Measurements from ENCODE around the gene SLC10A1. TPM values are rescaled to one million over a fixed set of nuclear protein-coding genes. Genes with fewer than 3 reads are reported as not detected.

Gene SLC10A1
- total RNA-seq, 1 experiment from 2014 or later: not detected

- no peak for TF ChIP-seq ELF1 (IDR thresholded peaks at IDR 0.05; ENCODE audit: borderline replicate concordance, low read depth)
- TF ChIP-seq ZBTB33 (IDR thresholded peaks at IDR 0.05; ENCODE audit: extremely low read depth, insufficient replicate concordance, low read length): no peak
- TF ChIP-seq SP1 (IDR thresholded peaks at IDR 0.05; ENCODE audit: low read depth): no peak
- no peak for TF ChIP-seq RAD21 (IDR thresholded peaks at IDR 0.05; ENCODE audit: low read depth)
- no peak for TF ChIP-seq CTCF (IDR thresholded peaks at IDR 0.05 in 2 of 3, conservative IDR thresholded peaks at IDR 0.05 in 1 of 3; ENCODE audit: borderline replicate concordance in 1 of 3, insufficient read depth in 1 of 3, low read depth in 2 of 3, low read length in 2 of 3)
- TF ChIP-seq EZH2phosphoT487 (IDR thresholded peaks at IDR 0.05; ENCODE audit: borderline replicate concordance): no peak
- no peak for TF ChIP-seq EGR1 (IDR thresholded peaks at IDR 0.05; ENCODE audit: low read depth)
- TF ChIP-seq EZH2 (IDR thresholded peaks at IDR 0.05): no peak
- no peak for TF ChIP-seq YY1 (IDR thresholded peaks at IDR 0.05; ENCODE audit: extremely low read depth, insufficient replicate concordance, low read depth, low read length)
- TF ChIP-seq TCF7L2 (IDR thresholded peaks at IDR 0.05; ENCODE audit: borderline replicate concordance, extremely low read depth, insufficient read depth, insufficient read length): no peak
- no peak for TF ChIP-seq CBX3 (IDR thresholded peaks at IDR 0.05; ENCODE audit: low read depth)
- no peak for TF ChIP-seq POLR2A (IDR thresholded peaks at IDR 0.05; ENCODE audit: borderline replicate concordance, extremely low read depth, insufficient read depth, insufficient read length)
- no peak for TF ChIP-seq ATF3 (IDR thresholded peaks at IDR 0.05)
- no peak for TF ChIP-seq JUND (IDR thresholded peaks at IDR 0.05)
- TF ChIP-seq SRF (IDR thresholded peaks at IDR 0.05; ENCODE audit: low read depth): no peak
- TF ChIP-seq REST (IDR thresholded peaks at IDR 0.05; ENCODE audit: low read depth): no peak
- no peak for TF ChIP-seq SIN3A (IDR thresholded peaks at IDR 0.05; ENCODE audit: low read depth)
- TF ChIP-seq CEBPB (IDR thresholded peaks at IDR 0.05; ENCODE audit: low read depth): no peak
- no peak for TF ChIP-seq ZFX (IDR thresholded peaks at IDR 0.05)
- Histone ChIP-seq H3K36me3 (ENCODE audit: control insufficient read depth in 1 of 2, insufficient read depth in 2 of 2, low read length in 2 of 2) (no peaks in the 10 kb centered on the region), H3K27me3 (ENCODE audit: insufficient read depth, low read length) (peaks cover 30% of the 10 kb centered on the region), H3K9me2 (ENCODE audit: insufficient read depth) (no peaks in the 10 kb centered on the region), H3K27ac (ENCODE audit: low read depth, low read length) (no peak overlapping the region), H3K9me3 (ENCODE audit: control insufficient read depth in 1 of 2, insufficient read depth in 1 of 2, low read depth in 1 of 2, low read length in 2 of 2) (no peaks in the 10 kb centered on the region), H3K4me3 (replicated peaks in 1 of 2; ENCODE audit: low read depth in 1 of 2, low read length in 2 of 2) (no peak overlapping the region), H3K4me2 (ENCODE audit: low read length) (no peak overlapping the region), H2AFZ (ENCODE audit: low read depth, low read length, poor library complexity, severe bottlenecking) (no peak overlapping the region), H3K79me2 (ENCODE audit: insufficient read depth, low read length) (no peaks in the 10 kb centered on the region), H3K9ac (ENCODE audit: low read length) (no peak overlapping the region), H4K20me1 (ENCODE audit: insufficient read depth) (no peaks in the 10 kb centered on the region), H3K4me1 (ENCODE audit: control insufficient read depth in 1 of 2, insufficient read depth in 2 of 2, low read length in 2 of 2) (no peaks in the 10 kb centered on the region)
- no TSS peak for BruUV-seq (replicated peaks)
- ChIA-PET POLR2A (no interaction called here), RAD21 (ENCODE audit: low non-redundant PET in 1 of 2, low total read pairs in 2 of 2, uncharacterized antibody in 2 of 2, unreplicated experiment in 2 of 2) (no interaction called here), CTCF (interaction anchor here (1.4 kb wide), 1 partner anchor 214 kb away, joined by 6 read pairs; no protein-coding TSS in a partner anchor)
- ATAC-seq (no peak), DNase-seq (ENCODE audit: low read depth, low spot score) (no peak)
- intact Hi-C loops (cut with micrococcal nuclease): loop anchor here (10.0 kb wide), 1 partner anchor 750 kb away; no protein-coding TSS in a partner anchor
Observed at GRCh38 chr14:69814397-69814796, 17.4 kb upstream of the SLC10A1 start.

Data from HCT116 (cell line).